Inflammatory macrophage treated with lipopolysaccharide for 4 hours (primary cell): Measurements from ENCODE around the gene RETSAT.
"Not testable (repeated sequence)": the region's sequence is repeated elsewhere in the genome, so short reads cannot be mapped to it uniquely, and the experiment has no call there.

Experiments
- DNase-seq: peaks from one replicate; pipeline ENCODE4 v3.0.0-alpha.2; 2020

The RETSAT gene

GRCh38 chr2:85377083-85377482 lies 22.8 kb upstream of the RETSAT start:
- no peak for DNase-seq

GRCh38 chr2:85376291-85377065 lies 22.1 kb upstream of the RETSAT start:
- no peak for DNase-seq

GRCh38 chr2:85371045-85371444 lies 16.7 kb upstream of the RETSAT start:
- DNase-seq = no peak

GRCh38 chr2:85369500-85369899 lies 15.2 kb upstream of the RETSAT start:
- no peak for DNase-seq

- DNase-seq = no peak
Observed at GRCh38 chr2:85368921-85369320, 14.6 kb upstream of the RETSAT start.

- no peak for DNase-seq
Observed at GRCh38 chr2:85367180-85367579, 12.9 kb upstream of the RETSAT start.

- not testable (repeated sequence) for DNase-seq
Observed at GRCh38 chr2:85362653-85363387, 8.5 kb upstream of the RETSAT start.

GRCh38 chr2:85357736-85358135 lies 3.4 kb upstream of the RETSAT start:
- DNase-seq = no peak

GRCh38 chr2:85356186-85356585 lies 1.9 kb upstream of the RETSAT start:
- DNase-seq = no peak

- DNase-seq = no peak
Observed at GRCh38 chr2:85355521-85355920, 1.2 kb upstream of the RETSAT start.

- no peak for DNase-seq
Observed at GRCh38 chr2:85355073-85355410, 714 bp upstream of the RETSAT start.

- DNase-seq = no peak
Observed at GRCh38 chr2:85353876-85354285, 447 bp downstream of the RETSAT start.

- no peak for DNase-seq
Observed at GRCh38 chr2:85347599-85347998, 6.7 kb downstream of the RETSAT start.

- DNase-seq = no peak
Observed at GRCh38 chr2:85344356-85344954, 9.9 kb downstream of the RETSAT start.

GRCh38 chr2:85343207-85343895 lies 11.0 kb downstream of the RETSAT start:
- not testable (repeated sequence) for DNase-seq

- no peak for DNase-seq
Observed at GRCh38 chr2:85342156-85342555, 12.2 kb downstream of the RETSAT start.

GRCh38 chr2:85341269-85342029 lies 12.9 kb downstream of the RETSAT start:
- DNase-seq = no peak

- DNase-seq = no peak
Observed at GRCh38 chr2:85340034-85340892, 14.1 kb downstream of the RETSAT start.

GRCh38 chr2:85334928-85335327 lies 19.4 kb downstream of the RETSAT start:
- DNase-seq = no peak

- not testable (repeated sequence) for DNase-seq
Observed at GRCh38 chr2:85333877-85334276, 20.5 kb downstream of the RETSAT start.

- DNase-seq = no peak
Observed at GRCh38 chr2:85330839-85331636, 23.3 kb downstream of the RETSAT start.
